GM18520 (cell line): ENCODE measurements around the gene TMEM44.

Experiments
- ATAC-seq: cut with Tn5 transposase; IDR thresholded peaks from one replicate; pipeline ENCODE4 v1.9.1; 2021; ENCODE audit not compliant: unreplicated experiment

Gene TMEM44

DNA sequence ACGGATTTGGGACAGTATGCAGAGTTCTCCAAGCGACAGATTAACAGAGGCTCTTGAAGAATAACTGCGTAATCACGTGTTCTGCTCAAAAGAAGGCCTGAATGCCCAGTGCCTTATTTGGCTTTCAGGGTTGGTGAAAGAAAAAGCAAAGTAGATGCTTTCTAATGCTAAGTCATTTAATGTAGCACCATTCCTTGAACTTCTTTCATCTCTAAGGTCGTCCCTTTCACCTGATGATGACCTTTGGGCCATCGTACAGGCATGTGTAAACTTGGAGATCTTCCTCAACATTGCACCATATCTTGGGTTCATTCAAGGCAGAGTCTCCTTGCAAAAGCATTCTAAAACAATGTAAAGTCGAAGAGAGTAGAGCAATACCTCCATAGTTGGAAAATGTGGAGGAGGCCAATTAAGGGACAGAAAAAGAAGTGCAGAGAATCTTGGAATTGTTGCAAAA lies 48.9 kb downstream of the TMEM44 start:
- ATAC-seq = no peak

GRCh38 chr3:194582196-194582905 lies 50.9 kb downstream of the TMEM44 start:
- ATAC-seq = no peak

DNA sequence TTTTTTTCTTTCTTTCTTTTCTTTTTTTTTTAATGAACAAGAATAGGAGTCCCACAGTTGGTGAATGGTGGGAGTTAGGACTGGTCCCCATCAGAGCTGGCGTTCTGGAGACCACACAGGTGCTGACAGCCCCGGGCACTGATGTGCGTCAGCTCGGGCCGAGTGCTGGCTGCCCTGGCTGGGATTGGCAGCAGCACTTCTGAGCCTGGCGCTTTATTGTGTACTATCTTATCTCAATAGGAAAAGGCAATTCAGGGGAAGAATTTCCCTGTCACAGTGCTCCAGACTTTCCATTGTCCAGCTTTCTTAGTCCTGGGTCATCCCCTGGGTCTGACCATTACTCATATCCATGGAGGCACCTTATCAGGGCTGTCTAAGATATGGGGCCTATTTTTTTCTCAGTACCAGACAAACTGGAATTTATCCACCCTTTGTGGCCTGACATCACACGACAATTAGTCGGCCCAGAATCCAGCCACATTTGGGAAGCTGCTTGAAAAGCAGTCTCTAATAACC lies 54.1 kb downstream of the TMEM44 start:
- ATAC-seq = no peak

DNA sequence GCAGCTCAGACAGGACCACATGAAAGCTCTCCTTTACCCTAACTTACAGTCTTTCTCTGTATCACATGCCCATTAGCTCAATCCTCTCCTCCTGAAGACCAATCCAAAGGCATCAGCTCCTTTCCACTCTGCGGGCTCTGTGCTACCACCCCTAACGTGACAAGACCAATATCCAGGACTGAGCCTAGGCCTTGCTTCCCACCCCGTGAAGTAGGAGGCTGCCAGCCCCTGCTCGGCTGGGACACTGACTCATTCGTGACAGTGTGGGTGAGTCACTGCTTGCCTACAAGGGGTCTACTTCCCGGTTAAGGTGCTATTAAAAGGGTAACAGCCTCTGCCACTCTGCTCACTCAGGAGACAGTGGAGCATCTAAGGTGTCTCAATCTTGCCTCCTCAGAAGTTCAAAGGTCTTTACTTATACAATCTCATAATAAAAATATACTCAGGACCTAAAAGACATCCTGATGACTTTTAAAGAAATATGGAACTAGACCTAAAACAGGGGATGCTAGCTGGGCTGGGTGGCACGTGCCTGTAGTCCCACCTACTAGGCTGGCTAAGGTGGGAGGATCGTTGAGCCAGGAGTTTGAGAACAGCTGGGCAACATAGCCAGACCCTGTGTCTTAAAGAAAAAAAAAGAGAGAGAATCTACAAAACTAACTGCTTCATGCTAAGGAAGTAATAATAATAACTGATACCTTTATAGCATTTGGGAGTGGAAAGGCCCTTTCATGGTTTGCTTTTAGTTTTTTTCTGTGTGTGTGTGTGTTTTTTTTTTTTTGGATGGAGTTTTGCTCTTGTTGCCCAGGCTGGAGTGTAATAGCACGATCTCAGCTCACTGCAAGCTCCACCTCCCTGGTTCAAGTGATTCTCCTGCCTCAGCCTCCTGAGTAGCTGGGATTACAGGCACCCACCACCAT lies 55.0 kb downstream of the TMEM44 start:
- no peak for ATAC-seq

- no peak for ATAC-seq
Measured at GRCh38 chr3:194575484-194576210, 57.6 kb downstream of the TMEM44 start.

DNA sequence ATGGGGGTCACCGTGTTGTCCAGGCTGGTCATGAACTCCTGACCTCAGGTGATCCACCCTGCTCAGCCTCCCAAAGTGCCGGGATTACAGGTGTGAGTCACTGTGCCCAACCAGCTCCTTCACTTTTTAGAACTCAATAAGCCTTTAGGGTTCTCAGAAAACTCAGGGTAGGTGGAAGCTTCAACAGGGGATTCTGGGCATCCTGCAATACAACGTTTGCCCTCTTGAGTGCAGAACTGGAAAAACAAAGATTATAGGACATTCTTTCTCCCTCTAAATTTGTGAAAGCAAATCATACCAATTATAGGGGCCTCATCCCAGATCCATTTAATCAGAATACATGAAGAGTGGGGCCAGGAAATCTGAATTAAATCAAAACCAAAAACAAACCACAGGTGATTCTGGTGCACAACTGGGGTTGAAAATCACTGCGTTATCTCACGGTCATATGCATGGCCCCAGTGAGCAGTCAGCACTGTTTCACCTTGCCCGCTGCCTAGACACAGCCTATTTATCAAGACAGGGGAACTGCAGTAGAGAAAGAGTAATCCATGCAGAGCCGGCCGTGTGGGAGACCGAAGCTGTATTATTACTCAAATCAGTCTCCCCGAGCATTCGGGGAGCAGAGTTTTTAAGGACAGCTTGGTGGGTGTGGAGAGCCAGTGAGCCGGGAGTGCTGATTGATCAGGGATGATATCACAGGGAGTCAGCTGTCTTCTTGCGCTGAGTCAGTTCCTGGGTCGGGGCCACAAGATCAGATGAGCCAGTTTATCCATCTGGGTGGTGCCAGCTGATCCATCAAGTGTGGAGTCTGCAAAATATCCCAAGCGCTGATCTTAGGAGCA lies 58.4 kb downstream of the TMEM44 start:
- no peak for ATAC-seq

GRCh38 chr3:194573680-194574437 lies 59.4 kb downstream of the TMEM44 start:
- peak; percentile 62 for ATAC-seq

- ATAC-seq = no peak
Measured at GRCh38 chr3:194572944-194573491, 60.2 kb downstream of the TMEM44 start.

- ATAC-seq = no peak
Measured at GRCh38 chr3:194572143-194572789, 61.0 kb downstream of the TMEM44 start.

GRCh38 chr3:194571491-194572142 lies 61.6 kb downstream of the TMEM44 start:
- ATAC-seq = no peak

GRCh38 chr3:194570898-194571297 lies 62.3 kb downstream of the TMEM44 start:
- no peak for ATAC-seq

GRCh38 chr3:194570235-194570634 lies 63.0 kb downstream of the TMEM44 start:
- ATAC-seq = no peak

- no peak for ATAC-seq
Measured at GRCh38 chr3:194569252-194569651, 64.0 kb downstream of the TMEM44 start.

DNA sequence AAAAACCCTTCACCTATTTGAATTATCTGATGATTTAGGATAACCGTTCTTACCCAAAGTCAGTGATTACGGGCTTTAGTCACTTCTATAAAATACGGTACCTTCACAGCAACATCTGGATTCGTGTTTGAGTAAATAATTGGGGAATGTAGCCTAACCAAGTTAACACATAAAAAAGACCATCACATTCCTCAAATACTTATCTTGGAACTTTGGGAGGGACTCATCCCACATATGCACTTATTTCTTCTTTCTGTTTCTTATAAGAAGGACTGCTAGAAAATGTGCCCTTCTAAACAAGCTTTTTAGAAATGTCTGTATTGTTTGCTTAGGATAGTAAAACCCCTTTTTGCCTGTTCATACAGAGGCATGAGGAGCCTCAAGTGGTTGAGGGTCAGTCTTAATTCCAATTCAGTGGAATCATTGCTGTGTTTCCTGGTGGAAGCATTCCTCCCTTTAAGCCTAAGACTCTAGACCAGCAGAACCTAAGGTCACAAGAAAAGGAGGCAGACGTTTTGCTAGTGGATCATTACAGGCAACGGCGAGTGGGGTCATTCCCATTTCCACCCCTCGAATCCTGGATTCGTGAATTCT lies 67.5 kb downstream of the TMEM44 start:
- ATAC-seq = no peak

DNA sequence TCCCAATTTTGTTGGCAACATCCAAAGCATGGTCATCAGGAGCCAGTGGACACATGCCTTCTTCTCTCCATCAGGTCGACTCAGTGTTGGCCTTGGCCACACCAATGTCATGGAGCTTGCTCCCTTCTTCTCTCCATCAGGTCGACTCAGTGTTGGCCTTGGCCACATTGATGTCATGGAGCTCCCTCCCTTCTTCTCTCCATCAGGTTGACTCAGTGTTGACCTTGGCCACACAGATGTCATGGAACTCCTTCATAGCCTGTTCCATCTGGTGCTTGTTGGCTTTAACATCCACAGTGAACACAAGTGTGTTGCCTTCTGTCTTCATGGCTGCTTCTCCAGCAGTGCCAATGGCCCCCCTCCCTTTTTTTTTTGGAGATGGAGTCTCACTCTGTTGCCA lies 70.2 kb downstream of the TMEM44 start:
- ATAC-seq = no peak

DNA sequence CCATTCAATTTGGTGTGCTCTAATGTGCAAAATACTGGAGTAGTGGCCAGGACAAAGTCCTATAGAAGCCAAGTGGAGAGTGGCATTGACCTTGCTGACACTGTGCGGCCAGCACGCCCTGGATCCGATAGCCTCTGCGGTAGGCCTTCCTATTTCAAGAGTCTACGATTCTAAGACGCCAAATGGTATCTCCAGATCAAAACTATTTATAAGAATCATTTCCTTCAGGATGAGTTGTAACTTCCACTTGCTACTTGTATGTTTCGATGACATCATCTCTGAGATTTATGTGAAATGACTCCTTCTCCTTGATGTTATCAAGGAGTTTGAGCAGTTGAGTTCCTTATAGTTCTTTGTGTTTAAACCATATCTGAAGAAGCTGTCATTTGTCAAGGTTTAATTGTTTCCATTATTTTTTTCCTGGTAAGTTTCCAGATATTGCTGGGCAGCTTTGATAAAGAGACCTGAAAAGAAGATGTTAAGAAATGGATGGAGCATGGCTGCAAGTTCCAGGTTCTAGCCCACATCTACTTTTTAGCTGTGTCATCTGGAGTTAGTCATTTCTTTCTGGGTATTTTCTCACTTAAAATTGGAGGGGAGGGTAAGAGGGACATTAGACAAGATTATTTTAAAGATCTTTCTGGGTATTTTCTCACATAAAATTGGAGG lies 71.8 kb downstream of the TMEM44 start:
- ATAC-seq = no peak

DNA sequence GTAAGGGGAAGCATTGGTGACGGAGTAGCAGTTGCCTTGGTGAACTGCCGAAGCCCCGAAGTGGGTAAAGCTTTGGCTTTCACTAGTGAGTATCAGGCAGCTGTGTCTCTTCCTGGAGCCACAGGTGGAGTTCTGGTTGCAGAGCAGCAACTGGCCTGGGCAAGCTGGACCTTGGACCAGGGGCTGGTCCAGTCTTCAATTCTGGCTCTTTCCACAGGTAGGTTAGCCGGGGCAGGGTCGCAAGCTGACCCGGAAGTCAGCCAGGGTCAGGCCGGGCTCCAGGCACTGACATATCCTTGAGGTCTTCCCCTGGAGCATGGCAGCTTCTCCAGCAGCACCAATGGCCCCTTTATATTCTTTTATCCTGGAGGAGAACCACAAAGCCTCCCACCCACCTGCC lies 73.2 kb downstream of the TMEM44 start:
- no peak for ATAC-seq
